GM10248 (cell line): ENCODE data around the gene ZNF697.
"Not testable (repeated sequence)": the region's sequence is repeated elsewhere in the genome, so short reads cannot be mapped to it uniquely, and the experiment has no call there.

Experiments
- CTCF ChIA-PET: fragments of 300-600 bp; sonication (Branson Sonifier 250); formaldehyde crosslinking; extraction: SDS; loops from one replicate; lab custom pipeline; 2021; ENCODE audit warnings: antibody characterized with exemption; lab: Yijun Ruan, JAX
- POLR2A ChIA-PET: fragments of 350-650 bp; sonication (Branson Sonifier 250); formaldehyde crosslinking; extraction: SDS; loops from one replicate; lab custom pipeline; 2020; ENCODE audit warnings: antibody characterized with exemption; lab: Yijun Ruan, JAX
- DNase-seq: peaks from one replicate; pipeline ENCODE4 v3.0.0; 2012; ENCODE audit errors: extremely low spot score
- TF ChIP-seq, protein P1 (sequence below): IDR thresholded peaks from 2 replicates; pipeline ENCODE4 v1.5.1; 2012; ENCODE audit warnings: mild to moderate bottlenecking, low read depth; ENCODE audit errors: extremely low read depth, missing control alignments, control extremely low read depth

Gene ZNF697

GRCh38 chr1:119613769-119614720, 34.0 kb downstream of the ZNF697 start:
- peak; percentile 67 for DNase-seq
- POLR2A ChIA-PET = no interaction called here
- TF ChIP-seq, protein P1, sequence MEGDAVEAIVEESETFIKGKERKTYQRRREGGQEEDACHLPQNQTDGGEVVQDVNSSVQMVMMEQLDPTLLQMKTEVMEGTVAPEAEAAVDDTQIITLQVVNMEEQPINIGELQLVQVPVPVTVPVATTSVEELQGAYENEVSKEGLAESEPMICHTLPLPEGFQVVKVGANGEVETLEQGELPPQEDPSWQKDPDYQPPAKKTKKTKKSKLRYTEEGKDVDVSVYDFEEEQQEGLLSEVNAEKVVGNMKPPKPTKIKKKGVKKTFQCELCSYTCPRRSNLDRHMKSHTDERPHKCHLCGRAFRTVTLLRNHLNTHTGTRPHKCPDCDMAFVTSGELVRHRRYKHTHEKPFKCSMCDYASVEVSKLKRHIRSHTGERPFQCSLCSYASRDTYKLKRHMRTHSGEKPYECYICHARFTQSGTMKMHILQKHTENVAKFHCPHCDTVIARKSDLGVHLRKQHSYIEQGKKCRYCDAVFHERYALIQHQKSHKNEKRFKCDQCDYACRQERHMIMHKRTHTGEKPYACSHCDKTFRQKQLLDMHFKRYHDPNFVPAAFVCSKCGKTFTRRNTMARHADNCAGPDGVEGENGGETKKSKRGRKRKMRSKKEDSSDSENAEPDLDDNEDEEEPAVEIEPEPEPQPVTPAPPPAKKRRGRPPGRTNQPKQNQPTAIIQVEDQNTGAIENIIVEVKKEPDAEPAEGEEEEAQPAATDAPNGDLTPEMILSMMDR = peak; percentile 75
- CTCF ChIA-PET = interaction anchor here (0.9 to 26.6 kb wide), 9 partner anchors 8 to 395 kb away, joined by 3 to 1134 read pairs (median 4); partner anchors contain the start of gene ZNF697

GRCh38 chr1:119611701-119612113, 36.4 kb downstream of the ZNF697 start:
- CTCF ChIA-PET = interaction anchor here (0.7 to 26.6 kb wide), 19 partner anchors 10 to 345 kb away, joined by 3 to 1134 read pairs (median 4); partner anchors contain the start of gene ZNF697
- POLR2A ChIA-PET = no interaction called here
- TF ChIP-seq, protein P1 = peak; percentile 92
- peak; percentile 75 for DNase-seq

- POLR2A ChIA-PET, DNase-seq: not testable (repeated sequence)
- CTCF ChIA-PET = interaction anchor here (0.8 to 26.6 kb wide), 3 partner anchors 16 to 55 kb away, joined by 3 to 1134 read pairs (median 4); partner anchors contain the start of gene ZNF697
Observed at GRCh38 chr1:119608816-119609215, 39.2 kb downstream of the ZNF697 start.

- CTCF ChIA-PET = interaction anchor here (1.3 to 1.9 kb wide), 2 partner anchors 67 to 202 kb away, joined by 3 to 8 read pairs; no protein-coding TSS in a partner anchor
- DNase-seq, POLR2A ChIA-PET: not testable (repeated sequence)
Observed at GRCh38 chr1:119607087-119607807, 40.8 kb downstream of the ZNF697 start.

DNA sequence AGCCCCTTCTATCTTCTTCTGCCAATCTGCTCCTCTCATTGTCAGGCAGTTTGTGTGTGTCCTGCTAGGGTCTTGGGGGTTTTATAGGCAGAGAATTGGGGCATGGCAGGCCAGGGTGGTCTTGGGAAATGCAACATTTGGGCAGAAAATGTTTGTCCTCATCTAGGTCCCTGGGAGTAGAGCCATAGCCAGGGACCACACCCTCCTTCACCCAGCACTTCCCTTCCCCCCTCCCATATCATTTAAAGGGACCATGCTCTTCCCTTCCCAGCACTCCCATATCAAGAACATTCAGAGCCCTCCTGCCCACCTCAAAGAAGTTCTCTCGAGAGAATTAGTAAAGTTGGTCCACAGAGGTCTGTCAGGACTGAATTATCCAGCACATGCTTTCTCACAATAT, 41.7 kb downstream of the ZNF697 start:
- ChIA-PET POLR2A (no interaction called here), CTCF (interaction anchor here (1.3 to 1.9 kb wide), 2 partner anchors 68 to 203 kb away, joined by 3 to 8 read pairs; no protein-coding TSS in a partner anchor)
- no peak for DNase-seq
- TF ChIP-seq, protein P1 = no peak

DNA sequence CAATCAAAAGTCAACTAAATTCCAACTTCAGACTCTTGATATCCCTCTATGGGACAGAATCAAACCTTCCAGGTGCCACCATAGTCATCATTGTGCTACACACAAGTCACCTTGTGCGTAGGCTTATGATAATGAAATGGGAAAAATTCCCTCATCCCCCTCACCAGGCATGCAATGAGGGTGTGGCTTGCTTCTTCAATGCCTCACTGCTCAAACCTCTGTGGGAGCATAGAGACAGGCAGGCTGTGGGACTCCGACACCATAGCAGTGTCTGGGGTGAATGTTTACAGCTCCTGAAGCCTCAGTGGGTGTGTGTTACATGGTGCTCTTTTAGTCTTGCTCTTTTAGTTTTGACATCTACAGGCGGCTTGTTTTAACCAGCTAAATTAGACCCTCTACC, 42.4 kb downstream of the ZNF697 start:
- TF ChIP-seq, protein P1 = no peak
- DNase-seq = no peak
- ChIA-PET POLR2A (no interaction called here), CTCF (interaction anchor here (0.8 to 1.9 kb wide), 4 partner anchors 56 to 203 kb away, joined by 3 to 8 read pairs (median 3); no protein-coding TSS in a partner anchor)

GRCh38 chr1:119605080-119605479, 43.0 kb downstream of the ZNF697 start:
- POLR2A ChIA-PET = not testable (repeated sequence)

More at GRCh38 chr1:119605080-119605479, 43.0 kb downstream of the ZNF697 start:
- not testable (repeated sequence) for DNase-seq
- CTCF ChIA-PET = interaction anchor here (0.8 to 1.2 kb wide), 2 partner anchors 57 to 70 kb away, joined by 3 read pairs; no protein-coding TSS in a partner anchor
